GM18499 (cell line): ENCODE results near the gene MRS2.

ENCODE experiments used
- ATAC-seq: cut with Tn5 transposase; IDR thresholded peaks from one replicate; pipeline ENCODE4 v1.9.1; 2021; ENCODE audit warnings: moderate number of reproducible peaks; ENCODE audit not compliant: insufficient read depth, unreplicated experiment

Gene MRS2

DNA sequence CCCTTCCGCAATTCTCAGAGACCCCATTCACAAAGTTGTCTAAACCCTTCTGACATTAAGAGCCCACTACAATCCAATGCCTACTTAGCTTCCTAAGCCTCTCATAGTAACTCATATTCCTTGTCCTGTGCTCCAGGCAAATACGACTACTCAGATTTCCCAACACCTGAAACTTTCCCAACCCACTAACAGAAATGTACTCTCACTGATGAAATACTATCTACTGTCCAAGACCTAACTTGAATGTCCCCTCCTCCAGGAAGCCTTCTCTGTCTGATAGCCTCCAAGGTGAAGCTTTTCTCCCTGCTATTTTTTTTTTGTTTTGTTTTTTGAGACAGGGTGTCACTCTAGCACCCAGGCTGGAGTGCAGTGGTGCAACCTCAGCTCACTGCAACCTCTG lies 56.2 kb downstream of the MRS2 start:
- ATAC-seq = no peak

- no peak for ATAC-seq
Measured at GRCh38 chr6:24460966-24461365, 58.2 kb downstream of the MRS2 start.

GRCh38 chr6:24464253-24465038 lies 61.7 kb downstream of the MRS2 start:
- no peak for ATAC-seq

DNA sequence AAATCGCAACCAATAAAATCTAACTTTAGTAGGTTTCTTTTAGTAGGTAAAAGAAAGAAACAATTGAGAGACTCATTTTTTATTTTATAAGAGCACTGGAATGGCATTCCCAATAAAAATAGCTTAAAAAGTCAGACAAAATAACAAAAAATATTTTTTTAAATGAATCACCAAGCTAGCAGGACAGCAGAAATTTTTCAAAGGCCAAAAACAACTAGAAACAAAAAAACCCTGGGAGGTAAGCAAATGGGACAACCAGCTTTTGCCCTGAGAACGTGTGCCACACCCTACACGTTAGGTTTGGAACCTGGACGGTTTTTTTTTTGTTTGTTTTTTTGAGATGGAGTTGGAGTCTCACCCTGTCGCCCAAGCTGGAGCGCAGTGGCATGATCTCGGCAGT lies 67.1 kb downstream of the MRS2 start:
- no peak for ATAC-seq

DNA sequence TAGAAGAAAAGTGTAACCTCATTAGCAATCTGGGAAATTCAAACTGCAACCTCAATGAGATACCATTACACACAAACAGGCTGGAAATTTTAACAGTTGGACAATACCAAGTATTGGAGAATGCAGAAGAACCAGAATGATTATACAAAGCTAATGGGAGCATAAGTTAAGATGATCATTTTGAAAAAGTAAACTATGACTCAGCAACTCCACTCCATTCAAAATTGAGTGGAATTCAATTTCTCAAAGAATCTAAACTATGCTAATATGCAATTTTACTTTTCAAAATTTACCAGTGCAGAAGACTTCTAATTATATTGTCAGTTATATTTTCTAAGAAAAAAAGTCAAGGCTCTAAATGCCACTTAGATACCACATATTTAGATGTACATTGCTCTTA lies 69.4 kb downstream of the MRS2 start:
- ATAC-seq = no peak
